Activated naive CD4-positive, alpha-beta T cell treated with Interleukin-2 at 50 U/mL for 16 hours (primary cell): ENCODE measurements around the gene CLK1.
"Not testable (repeated sequence)": the region's sequence is repeated elsewhere in the genome, so short reads cannot be mapped to it uniquely, and the experiment has no call there.

Source experiments
- DNase-seq: peaks from one replicate; pipeline ENCODE4 v3.0.0-alpha.2; 2020

CLK1 gene

GRCh38 chr2:200864176-200865034 is at the start of gene CLK1:
Gene CLK1, minus strand, starts transcription at chr2:200864658. Its CDS starts 2,796 bp downstream, at chr2:200861862.
- peak; percentile 97 for DNase-seq

GRCh38 chr2:200913654-200914053 is 49.2 kb upstream of the CLK1 start:
- DNase-seq = no peak

- no peak for DNase-seq
These were observed 45.5 kb upstream of the CLK1 start for GRCh38 chr2:200909958-200910357.

DNA sequence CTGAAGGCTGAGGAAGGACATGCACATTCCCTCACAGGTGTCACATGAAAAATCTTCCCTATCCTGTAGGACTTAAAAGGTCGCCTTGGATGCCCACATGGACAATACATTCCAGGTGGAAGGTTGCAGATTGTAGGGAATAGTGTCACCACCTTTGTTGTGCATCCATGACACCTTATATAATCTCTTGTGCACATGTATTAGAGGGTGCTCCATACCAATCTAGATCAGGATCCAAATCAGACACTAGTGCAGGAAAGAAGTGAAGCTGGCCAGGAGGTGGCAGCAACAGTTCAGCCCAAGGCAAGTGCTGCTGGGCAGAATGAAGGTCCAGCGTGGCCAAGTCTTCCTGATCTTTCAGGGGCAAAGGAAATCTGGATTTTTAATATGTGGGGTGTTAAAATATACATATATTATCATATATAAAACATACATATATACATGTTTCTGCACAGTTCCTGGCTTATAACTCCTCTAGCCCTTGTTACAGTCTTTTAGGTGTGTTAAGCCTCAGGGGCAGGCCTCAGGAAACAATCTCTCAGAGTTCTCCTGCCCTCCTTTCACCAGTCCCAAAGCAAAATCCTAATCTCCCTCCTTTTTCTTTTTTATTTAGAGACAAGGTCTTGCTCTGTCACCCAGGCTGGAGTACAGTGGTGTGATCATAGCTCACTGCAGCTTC is 41.3 kb upstream of the CLK1 start:
- DNase-seq = peak; percentile 58

- DNase-seq = peak; percentile 67
These were observed 37.1 kb upstream of the CLK1 start for GRCh38 chr2:200901459-200902072.

GRCh38 chr2:200899482-200899881 is 35.0 kb upstream of the CLK1 start:
- DNase-seq = no peak

GRCh38 chr2:200888704-200889625 is 24.5 kb upstream of the CLK1 start, which contains the start of the genes NIF3L1 and PPIL3:
Gene NIF3L1, plus strand, starts transcription at chr2:200889371. Its CDS starts 2,573 bp downstream, at chr2:200891944.
Gene PPIL3, minus strand, starts transcription at chr2:200889077. Its CDS starts 1,462 bp downstream, at chr2:200887615.
- DNase-seq = peak; percentile 97

DNA sequence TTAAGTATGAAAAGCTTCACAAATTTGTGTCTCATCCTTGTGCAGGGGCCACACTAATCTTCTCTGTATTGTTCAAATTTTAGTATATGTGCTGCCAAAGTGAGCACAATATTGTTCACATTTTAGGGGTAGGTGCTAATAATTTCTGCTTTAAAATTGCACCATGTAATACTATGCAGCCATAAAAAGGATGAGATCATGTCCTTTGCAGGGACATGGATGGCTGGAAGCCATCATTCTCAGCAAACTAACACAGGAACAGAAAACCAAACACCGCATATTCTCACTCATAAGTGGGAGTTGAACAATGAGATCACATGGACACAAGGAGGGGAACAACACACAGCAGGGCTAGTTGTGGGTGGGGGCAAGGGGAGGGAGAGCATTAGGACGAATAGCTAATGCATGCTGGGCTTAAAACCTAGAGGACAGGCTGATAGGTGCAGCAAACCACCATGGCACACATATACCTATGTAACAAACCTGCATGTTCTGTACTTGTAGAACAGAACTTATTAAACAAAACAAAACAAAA is 17.3 kb upstream of the CLK1 start:
- not testable (repeated sequence) for DNase-seq

DNA sequence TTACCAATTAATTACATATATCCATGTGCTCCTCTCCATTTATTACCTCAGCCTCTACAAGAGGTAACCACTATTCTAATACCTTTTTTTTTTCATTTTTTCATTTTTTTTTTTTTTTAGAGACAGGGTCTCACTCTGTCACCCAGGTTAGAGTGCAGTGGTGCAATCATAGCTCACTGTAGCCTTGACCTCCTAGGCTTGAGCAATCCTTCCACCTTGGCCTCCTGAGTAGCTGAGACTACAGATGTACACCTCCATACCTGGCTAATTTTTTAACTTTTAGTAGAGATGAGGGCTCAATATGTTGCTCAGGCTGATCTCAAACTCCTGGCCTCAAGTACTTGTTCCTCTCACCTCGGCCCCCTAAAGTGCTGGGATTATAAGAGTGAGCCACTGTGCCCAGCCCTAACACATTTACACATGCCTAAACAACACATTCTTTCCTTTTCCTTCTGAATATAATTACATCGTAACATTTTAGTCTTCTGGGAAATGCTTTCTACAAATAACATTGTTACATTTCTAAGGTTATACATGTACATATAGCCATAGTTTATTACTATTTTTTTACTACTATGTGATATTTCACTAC is 13.9 kb upstream of the CLK1 start:
- no peak for DNase-seq

DNA sequence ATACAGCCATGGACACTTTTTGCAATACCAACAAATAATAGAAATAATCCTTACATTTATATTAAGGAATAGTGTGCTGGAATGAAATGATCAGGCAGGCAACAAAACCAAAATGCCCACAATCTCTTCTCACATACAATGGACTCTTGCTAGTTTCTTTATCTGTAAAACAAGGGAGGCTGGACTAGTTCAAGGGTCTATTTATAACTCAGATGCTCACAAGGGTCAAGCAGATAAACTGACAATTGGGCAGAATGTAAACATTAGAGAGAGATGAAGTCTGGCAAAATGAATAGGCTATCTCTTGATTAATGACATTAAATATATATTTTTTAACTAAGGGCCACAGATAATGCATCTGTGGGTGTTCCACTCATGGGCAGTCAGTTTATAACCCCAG is 13.0 kb upstream of the CLK1 start:
- no peak for DNase-seq

GRCh38 chr2:200873560-200873959 is 9.1 kb upstream of the CLK1 start:
- no peak for DNase-seq

DNA sequence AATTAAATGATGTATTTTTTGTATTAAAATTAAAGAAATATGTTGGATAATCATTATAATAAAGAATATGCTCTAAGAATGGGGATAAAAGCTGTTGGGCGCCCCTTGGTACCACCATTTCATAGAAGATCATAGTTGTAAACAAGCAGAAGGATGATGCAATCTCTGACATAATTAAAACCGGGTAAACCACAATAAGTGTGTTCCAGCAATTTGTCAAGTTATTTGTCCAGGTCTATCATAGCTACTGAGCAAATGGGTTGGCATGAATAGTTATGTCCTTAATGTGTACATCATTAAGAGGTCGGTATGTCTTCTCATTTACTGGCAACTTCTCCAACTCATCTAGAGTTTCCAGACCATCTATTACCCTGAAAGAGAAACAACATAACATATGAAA is 6.7 kb upstream of the CLK1 start:
- DNase-seq = no peak

GRCh38 chr2:200869014-200869413 is 4.6 kb upstream of the CLK1 start:
- DNase-seq = no peak

GRCh38 chr2:200863782-200864175 is 679 bp downstream of the CLK1 start:
- DNase-seq = peak; percentile 33

GRCh38 chr2:200862532-200863000 is 1.9 kb downstream of the CLK1 start:
- DNase-seq = peak; percentile 68

- DNase-seq = no peak
These were observed 2.8 kb downstream of the CLK1 start for GRCh38 chr2:200861617-200862155.

DNA sequence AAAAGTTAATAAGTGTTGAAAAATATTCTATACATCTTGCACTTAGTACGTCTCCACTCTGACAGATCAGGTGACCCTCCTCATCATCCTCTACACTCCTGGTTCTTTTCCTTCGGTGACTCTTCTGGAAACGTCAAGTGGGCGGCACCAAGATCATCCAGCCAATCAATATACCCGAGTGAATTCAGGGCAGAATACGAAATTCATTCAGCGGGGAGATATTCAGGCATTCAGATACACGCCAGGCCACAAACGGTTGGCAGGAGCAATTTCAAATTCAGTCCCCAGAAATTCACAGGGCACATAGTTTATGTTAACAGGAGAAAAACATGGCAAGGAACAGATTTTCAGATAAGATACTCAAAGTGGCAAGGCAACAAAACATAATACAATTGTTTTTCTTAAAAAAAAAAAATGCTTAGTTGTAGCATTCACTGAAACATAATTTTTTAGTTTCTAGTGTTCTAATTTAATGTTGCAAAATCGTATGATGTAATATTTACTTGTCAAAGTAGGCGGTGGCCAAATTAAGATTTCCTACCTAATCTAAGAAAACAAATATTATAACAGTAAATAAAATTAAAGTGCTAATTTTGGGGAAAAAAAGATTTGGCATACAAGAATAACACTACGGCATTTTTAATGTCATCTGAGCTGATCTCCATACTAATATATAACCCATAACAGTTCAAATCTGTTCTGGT is 4.2 kb downstream of the CLK1 start:
- DNase-seq = peak; percentile 28

DNA sequence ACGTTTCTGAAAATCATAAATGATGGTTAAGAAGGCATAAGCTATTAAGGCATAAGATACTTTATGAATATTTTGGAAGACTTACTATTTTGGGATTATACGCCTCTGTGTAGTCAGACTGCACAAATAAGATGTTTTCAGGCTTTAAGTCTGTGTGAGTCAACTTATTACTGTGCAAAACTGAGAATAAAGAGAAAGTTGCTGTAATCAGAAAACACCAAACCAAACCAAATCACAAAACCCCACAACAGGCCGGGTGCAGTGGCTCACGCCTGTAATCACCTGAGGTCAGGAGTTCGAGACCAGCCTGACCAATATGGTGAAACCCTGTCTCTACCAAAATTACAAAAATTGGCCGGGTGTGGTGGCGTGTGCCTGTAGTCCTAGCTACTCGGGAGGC is 7.7 kb downstream of the CLK1 start:
- DNase-seq = no peak

DNA sequence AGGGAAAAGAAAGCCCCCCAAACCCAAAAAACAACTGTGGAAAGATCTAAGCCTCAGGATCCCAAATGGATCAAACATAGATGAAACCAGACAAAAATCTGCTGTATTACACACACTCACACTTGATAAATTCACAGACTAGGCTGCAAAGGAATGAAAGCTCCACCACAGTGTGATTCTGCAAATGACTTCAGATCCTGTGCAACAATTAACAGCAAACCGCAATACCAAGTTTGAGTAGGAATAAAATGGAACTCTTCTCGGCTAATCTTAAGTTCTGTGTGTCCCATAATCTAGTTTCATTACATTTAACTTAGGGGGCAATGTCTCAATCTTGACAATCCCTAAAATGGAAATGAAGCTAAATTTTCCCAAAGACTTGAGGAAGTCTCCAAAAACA is 11.9 kb downstream of the CLK1 start:
- no peak for DNase-seq

- DNase-seq = no peak
These were observed 12.8 kb downstream of the CLK1 start for GRCh38 chr2:200851398-200852248.
